22Rv1 (cell line): ENCODE data around the gene RABGAP1L.

Experiments used
- CTCF ChIP-seq: fragments of 450-650 bp; IDR thresholded peaks from 2 replicates; pipeline ENCODE4 v1.5.1; 2017; ENCODE audit warnings: mild to moderate bottlenecking
- ZFX ChIP-seq: fragments of 450-650 bp; IDR thresholded peaks from 2 replicates; pipeline ENCODE4 v1.6.1; 2017; ENCODE audit warnings: antibody characterized with exemption, borderline replicate concordance

- TF ChIP-seq CTCF (no peak), ZFX (no peak)
These were observed 884.5 kb downstream of the RABGAP1L start for GRCh38 chr1:175043824-175044223.
